Thyroid gland (tissue), 4 donors: ENCODE measurements around the gene TRAPPC2L.

Experiments
- POLR2A ChIP-seq, 2 donors: fragments of 450-650 bp; IDR thresholded peaks; one replicate each; pipeline ENCODE4 v1.6.1; 2017; ENCODE audit warnings: antibody characterized with exemption in 2 of 2, mild to moderate bottlenecking in 2 of 2, moderate library complexity in 1 of 2
- TF ChIP-seq, protein P1 (sequence below), 6 experiments: fragments of 200-600 bp in 3 of 6; fragments of 450-650 bp in 3 of 6; sonication (generic) in 3 of 6; IDR thresholded peaks; one replicate each; pipeline ENCODE4 v1.5.1; 2016 to 2019; ENCODE audit warnings: antibody characterized with exemption in 6 of 6, mild to moderate bottlenecking in 2 of 6, inconsistent platforms in 1 of 6, moderate library complexity in 1 of 6

DNA sequence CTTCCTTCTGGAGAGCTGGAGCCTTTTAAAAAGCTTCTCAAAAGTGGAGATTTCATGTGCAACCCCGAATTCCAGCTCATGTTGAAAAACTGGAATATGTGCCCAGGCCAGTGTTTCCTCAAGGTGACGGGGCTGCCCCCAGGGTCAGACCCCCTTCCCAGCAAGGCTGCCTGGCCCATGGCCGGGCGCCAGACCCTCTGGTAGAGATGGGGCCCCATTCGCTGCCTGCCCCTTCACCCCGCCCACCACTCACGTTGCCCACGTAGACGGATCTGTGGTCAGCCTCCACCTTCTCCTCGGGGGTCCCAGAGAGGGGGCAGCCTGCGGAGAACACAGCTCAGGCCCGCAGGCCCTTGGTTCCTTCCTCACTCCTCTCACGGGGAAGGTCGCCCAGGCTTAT, 8.4 kb downstream of the TRAPPC2L start:
- TF ChIP-seq, protein P1, sequence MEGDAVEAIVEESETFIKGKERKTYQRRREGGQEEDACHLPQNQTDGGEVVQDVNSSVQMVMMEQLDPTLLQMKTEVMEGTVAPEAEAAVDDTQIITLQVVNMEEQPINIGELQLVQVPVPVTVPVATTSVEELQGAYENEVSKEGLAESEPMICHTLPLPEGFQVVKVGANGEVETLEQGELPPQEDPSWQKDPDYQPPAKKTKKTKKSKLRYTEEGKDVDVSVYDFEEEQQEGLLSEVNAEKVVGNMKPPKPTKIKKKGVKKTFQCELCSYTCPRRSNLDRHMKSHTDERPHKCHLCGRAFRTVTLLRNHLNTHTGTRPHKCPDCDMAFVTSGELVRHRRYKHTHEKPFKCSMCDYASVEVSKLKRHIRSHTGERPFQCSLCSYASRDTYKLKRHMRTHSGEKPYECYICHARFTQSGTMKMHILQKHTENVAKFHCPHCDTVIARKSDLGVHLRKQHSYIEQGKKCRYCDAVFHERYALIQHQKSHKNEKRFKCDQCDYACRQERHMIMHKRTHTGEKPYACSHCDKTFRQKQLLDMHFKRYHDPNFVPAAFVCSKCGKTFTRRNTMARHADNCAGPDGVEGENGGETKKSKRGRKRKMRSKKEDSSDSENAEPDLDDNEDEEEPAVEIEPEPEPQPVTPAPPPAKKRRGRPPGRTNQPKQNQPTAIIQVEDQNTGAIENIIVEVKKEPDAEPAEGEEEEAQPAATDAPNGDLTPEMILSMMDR (IDR thresholded peaks at IDR 0.05): no peak
- no peak for TF ChIP-seq POLR2A (IDR thresholded peaks at IDR 0.05)
